ENCODE data around the gene CCDC51.

The CCDC51 gene

DNA sequence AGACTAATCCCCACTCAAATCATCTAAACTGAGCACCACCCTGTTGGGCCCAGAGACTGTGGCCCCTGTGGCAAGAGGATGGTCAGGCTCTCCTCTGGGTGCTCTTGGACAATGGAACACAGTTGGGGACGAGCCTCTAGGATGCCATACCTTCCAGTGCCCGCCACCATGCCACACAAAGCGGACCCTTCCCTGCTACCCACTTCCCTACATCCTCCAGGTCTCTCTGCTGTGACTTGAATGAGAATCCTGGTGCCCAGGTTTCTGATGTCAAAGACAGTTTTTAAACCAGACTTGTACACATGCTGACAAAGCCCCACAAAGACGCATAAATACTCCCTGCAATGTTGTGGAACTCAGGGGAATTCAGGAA, 4.7 kb downstream of the CCDC51 start:
- DNase-seq (ENCODE audit: insufficient read length, low spot score) = no peak
- no peak for FAIRE-seq

DNA sequence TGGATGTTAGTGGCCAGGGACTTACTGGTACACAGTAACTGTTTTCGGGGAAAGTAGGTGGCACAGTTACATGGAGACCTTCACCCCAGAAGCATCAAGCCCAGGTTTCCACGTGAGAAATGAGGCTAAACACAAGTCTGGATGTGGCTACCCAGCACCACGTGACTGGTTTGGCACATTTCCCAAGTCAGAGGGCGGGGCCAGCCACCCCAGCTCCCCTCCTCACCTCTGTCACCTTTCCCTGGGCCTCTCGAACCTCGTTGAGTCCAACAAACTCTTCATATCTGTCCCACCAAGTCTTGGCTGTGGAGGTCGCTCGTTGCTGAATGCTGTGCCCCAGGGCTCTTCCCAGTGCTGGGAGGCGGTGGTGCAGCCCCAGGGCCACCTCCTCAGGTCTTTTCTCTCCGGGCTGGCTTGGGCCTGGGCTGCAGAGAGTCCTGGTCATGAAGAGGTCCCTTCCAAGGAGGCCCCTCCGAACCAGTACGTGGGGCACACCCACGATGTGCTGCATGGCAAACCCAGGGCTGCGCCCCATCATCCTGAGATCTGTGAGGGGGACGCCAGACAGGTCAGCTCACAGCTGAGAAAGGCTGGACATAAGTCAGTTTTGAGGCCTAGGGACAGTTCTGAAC, 5.2 kb downstream of the CCDC51 start:
- FAIRE-seq (no peak), DNase-seq (ENCODE audit: insufficient read length, low spot score) (no peak)

DNA sequence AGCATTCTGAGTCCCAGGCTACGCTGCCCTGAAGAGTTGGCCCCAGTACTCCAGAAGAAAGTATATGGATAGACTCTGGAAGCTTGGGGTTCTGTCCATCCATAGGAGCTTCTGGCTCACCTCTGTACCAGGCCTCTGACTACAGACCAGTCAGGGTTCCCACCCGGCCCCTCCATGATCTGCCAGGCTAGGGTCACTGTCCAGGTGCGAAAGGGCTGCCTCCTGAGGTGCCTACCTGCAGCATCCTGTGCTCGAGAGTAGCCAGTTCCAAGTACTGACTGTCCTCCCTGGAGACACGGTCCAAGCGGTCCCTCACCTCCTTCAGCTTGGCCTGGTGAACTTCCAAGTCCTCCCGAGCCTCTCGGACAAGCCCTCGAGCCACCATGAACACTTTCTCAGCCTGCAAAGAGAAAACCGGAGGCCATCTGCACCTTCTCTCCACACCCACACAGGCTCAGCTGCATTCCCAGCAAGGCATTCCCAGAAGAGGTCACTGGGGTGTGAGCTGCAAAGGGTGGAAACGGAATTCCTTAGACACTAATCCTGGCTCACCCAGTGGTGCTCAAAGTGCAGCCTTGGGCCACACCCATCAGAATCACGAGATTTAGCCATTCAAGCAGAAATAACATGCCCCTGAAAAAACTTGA, 6.3 kb downstream of the CCDC51 start:
- DNase-seq (ENCODE audit: insufficient read length, low spot score) = no peak
- no peak for FAIRE-seq

DNA sequence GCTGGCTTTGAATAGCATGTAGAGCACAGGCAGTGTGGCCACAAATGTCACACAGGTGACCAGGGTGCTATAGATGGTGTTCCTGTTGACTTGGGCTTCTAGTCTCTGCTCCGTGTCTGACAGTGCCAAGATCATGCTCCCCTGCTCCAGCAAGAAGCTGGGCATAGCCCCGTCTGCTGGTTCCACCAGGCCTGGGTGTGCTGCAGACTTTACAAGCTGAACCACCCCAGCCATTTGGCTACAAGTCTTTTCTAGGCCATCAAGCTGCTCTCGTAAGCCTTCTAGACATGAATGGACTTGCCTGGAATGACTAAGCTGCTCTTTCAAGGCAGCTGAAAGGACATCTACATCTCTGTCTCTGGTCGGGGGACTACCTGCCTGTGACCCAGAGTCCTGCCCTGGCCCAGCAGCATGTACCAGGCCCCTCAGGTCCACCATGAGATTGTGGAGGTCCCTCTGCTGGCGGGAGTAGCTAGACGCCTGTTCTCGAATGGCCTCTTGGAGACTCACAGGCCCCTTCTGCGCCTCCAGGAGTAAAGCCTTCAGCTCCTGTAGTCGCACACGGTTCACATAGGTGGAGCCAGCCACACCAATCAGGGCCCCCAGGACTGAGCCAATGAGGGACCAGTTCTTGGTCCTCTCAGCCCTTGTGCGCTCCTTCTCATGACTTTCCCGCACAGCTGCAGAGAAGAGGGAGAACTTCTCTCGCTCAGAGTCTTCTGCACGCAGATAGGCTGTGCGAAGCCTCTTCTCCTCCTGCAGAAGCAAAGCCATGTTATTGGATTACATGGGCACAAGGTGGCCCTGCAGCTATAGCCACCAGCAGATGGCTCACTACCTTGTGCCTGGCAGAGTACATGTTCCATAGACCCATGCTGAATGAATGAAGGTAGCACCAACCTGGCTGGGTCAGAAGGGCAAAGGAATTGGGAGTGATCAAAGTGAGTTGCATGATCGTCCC, 7.2 kb downstream of the CCDC51 start:
- DNase-seq (ENCODE audit: insufficient read length, low spot score) = no peak
- FAIRE-seq = peak; percentile 38

DNA sequence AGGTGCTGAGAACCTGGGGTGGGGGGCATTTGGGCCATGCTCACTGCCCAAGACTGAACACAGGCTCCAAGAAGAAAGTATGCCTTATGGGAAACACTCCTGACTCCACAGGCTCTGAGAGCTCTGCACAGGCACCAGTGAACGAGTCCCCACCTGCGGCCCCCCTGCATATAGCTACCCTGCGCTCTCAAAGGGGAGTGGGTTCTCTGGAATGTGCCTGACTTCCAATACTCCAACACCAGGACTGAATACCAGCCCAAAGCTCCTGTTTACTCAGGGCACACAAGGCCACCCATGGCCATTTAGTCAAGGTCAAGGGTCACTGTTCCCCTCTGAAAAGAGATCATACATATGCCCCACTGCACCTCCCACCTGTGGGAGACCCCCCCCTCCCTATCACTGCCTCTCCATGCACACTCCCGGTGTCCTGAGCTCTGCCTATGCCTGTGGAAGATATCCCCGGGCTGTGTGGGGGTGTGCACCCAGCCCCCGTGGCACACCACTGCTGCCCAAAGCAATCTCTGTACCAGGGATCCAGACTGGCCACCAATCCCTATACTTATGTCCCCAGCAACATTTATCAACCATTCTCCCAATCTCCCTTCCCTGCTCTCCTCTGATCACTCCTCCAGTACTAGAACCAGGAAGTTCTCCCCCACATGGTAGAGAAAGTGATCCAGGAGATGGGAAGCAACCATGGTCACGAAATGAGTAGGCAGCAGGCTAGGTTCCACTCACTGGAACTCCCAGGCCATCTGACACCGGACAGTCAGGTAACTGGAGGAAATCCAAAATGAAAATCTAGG, 8.5 kb downstream of the CCDC51 start:
- no peak for FAIRE-seq

DNA sequence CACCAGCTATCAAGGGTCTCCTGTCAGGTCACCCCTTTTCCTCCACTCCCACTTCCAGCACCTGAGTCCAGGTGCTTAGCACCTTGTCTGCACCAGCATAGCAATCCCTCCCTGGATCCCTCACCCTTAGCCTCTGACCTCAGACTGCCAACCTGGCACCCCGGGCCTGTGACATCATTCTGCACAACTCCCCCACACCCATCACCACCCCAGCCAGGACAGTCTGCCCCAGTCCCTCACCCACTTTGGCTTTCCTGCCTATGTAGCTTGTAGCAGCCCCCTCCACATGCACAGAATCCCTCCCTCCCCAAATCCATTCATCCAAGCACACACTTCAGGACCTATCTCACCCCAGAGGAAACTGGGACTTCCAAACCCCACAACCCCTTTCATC, 9.2 kb downstream of the CCDC51 start:
- DNase-seq (ENCODE audit: insufficient read length, low spot score) = no peak
- FAIRE-seq = no peak

More for the DNA sequence above, 8.5 kb downstream of the CCDC51 start:
- no peak for DNase-seq (ENCODE audit: insufficient read length, low spot score)

DNA sequence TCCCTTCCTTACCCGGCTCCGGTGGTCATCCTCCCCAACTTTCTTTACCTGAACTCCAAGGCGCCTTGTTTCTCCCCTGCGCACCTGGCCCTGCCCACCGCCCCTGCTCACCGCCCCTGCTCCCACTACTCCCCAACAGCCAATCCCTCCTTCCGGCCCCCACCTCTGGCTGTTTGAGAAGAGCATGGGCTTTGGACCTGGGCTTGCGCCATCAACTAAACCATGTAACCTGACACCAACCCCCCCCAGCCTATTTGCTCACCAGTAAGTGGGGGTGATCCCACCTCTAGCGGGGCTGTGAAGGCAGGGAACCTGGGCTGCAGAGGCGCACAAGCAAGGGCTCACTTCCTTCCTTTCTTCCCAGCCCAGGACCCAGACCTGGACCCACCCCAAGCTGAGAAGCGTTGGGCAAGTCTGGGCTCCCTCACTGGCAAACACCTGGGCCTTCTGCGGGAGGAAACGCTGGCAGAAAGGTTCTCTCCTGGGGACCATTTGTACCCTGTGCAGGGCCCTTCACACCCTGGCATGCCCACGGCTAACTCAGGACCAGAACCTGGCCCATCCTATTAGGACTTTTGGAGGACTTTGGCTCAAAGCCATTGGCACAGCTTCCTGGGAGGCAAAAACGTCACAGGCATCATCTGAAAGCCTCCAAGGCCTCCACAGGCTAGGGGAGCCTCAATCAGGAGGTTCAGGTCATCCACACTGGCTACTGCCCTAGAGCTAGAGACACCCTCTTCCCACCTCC, 9.8 kb downstream of the CCDC51 start, which contains the start of gene PLXNB1:
TSS of gene PLXNB1 (minus strand) at position 127 of the 748 bp plus-strand sequence. CDS start 5,475 bp downstream, outside the sequence.
- FAIRE-seq = peak; percentile 58
- peak; percentile 69 for DNase-seq (ENCODE audit: insufficient read length, low spot score)

DNA sequence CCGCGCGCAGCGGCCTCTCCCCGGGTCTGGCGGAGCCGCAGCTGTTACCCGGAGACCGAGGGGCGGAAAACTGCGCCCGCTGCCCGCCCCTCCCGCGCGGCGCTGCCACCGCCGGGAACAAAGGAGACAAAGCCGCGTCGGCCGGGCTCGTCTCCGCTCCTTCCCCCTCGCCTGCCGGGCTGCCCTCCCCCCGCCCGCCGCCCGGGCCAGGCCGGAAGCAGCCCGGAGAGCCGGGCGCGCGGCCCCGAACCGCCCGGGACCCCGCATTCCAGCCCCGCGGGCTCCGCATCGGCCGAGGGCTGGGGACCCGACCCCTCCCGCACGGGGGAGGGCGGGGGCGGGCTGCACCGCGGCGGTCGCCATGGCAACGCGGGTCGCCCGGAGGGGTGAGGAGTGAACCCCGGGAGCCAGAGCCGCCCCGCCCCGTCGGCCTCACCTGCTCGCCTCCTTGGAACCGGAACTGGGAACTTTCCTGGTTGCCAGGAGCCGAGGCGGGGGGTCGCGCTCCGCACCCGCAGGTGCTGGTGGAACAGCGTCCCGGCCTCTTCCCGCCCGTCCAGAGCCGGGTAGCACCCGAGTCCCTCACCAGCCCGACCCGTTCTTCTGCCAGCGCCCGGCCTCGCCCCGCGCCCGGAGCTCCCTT, 10.5 kb downstream of the CCDC51 start:
- DNase-seq (ENCODE audit: insufficient read length, low spot score) = peak; percentile 47

DNA sequence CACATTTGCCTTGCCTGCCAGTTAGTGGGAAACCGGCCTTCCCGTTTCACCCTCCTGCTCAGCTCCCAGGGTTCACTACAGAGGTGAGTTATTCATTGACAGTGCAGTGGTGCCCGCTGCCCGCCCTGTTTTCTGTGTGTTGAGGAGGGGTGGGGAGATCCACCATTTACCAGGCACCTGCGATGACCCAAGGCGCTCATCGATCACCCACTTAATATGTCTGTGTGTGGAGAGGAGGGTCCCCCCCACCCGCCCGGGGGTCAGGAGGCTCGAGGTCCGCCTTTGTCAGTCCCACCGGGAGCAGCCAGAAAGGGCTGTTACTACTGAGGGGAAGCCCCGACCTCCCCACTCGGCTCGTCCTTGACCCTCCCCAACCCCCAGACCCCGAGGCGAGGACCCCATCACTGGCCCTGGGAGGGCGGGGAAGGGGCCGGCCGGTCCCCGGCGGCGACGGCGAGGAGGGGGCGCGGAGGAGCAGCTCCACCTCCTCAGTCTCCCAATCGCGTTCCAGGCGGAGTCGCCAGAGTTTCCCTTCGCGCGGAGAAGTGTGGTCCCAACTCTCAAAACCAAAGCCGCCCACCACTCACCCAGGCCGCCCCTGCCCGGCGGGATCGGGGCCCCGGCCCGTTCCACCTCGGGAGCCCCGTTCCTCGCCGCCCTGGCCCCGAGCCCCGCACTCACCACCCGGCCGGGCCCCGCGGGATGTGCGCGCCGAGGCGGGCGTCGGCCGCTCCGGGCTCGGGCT, 11.2 kb downstream of the CCDC51 start:
- FAIRE-seq (no peak), DNase-seq (ENCODE audit: insufficient read length, low spot score) (peak; percentile 34)

More for the DNA sequence above, 10.5 kb downstream of the CCDC51 start:
- peak; percentile 51 for FAIRE-seq

DNA sequence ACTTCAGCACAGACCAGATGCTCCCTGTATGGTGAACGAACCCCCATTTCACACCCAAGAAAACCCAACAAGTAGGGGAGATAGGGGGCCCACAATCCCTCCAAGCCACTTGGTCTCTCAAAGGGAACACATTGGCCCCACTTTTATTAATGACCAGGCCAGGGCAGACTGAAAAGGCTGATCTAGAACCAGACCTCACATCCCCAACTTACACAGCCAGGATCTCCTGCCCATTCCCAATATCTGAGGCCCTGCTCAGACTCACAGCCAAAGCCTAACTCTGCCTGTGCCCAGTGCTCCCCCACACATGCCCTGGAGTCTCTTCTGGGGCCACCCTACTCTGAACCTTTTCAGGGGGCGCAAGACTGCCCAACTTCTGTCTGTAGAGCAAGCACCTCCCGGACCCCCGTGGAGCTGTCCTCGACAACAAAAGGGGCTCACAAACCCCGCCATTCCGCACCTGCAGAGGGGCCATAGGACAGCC, 11.8 kb downstream of the CCDC51 start:
- FAIRE-seq = no peak
- no peak for DNase-seq (ENCODE audit: insufficient read length, low spot score)

DNA sequence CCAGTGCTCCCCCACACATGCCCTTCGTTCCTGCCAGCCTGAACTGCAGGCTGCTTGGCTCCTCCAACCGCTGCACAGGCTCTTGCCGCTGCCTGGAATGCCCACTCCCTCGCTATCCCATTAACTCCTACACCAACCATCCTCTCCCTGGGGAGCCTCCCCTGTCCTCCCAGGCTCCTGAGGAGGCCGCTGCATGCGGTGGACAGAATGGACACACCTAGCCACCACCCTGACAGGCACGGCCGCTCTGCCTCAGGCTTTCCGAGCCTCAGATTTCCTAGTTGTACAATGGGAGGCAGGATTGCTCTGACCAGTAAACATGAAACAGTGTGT, 12.3 kb downstream of the CCDC51 start:
- peak; percentile 23 for FAIRE-seq
- DNase-seq (ENCODE audit: insufficient read length, low spot score) = no peak

DNA sequence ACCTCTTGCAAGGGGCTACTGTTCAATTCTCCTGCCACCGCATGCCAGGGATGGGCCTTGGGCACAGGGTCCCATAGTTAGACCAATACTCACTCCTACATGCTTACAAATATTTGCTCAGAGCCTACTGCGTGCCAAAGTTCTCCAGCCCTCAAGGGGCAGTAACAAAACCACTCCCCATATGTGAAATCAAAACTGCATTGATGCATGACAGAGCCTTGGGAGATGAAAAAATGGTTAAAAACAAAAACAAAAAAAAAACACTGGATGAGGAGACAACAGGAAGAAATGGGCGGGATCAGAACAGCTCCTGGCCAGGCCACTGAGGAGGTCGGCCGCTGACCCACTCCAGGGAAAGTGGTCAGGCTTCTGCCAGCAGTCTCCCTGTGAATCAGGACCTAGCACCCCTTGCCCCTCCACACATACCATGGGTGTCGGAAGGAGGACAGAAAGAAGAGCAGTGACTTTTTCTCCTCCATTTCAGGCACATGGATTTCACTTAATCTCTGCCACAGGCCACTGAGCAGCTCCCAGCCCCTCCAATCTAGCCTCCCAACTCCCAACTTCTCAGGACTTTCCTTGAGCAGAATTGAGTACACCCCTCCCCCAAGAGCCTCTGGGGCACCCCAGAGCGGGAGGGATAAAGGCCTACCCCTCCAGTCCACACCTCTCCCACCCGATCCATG, 12.8 kb downstream of the CCDC51 start:
- FAIRE-seq = no peak
- DNase-seq (ENCODE audit: insufficient read length, low spot score) = no peak

DNA sequence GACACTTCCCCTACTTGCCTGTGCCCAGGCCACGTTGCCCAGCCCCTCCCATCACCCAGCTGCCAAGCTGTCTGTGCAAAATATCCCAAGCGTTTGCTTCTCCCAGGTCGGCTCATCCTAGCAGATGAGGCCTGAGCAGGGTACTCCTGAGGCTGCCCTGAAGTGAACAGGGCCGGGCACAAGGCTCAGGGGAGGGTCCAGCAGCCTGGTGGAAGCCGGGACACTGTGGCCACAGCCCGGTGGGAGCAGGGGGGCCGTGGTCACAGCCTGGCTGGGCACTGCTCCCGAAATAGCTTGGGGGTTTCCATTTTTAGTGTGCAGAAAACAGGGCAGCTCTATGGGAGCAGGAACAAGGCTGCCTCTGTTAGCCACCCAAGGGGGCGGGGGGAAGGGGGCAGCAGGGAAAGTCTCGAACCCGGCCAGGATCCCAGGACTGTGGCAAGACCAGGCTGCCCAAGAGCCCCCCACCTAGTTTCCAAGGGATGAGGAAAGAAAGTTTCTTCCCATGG, 13.5 kb downstream of the CCDC51 start:
- DNase-seq (ENCODE audit: insufficient read length, low spot score) (no peak), FAIRE-seq (no peak)

DNA sequence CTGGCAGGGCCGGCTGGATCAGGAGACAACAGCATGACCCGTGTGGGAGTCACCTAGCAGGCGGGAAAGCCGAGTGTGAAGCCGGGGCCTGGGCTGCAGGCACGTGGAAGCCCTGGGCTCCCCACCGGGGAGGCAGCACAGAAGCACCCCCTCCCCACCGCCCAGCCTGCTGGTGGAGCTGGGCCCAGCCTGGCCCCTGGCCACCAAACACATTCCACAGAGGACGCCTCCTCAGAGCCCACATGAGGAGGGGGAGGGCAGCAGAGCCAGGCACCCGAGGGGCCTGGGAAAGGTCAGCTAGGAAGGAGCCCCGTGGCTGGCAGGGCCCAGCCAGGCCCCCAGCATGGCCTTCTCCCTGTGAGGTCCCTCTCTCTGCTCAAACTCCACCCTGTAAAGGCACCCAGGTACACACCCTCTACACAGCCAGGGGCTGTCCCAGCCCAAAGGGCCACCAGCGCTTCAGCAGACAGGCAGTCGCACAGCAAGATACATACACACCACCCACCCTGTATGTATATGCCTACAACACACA, 14.6 kb downstream of the CCDC51 start:
- FAIRE-seq (no peak), DNase-seq (ENCODE audit: insufficient read length, low spot score) (no peak)

DNA sequence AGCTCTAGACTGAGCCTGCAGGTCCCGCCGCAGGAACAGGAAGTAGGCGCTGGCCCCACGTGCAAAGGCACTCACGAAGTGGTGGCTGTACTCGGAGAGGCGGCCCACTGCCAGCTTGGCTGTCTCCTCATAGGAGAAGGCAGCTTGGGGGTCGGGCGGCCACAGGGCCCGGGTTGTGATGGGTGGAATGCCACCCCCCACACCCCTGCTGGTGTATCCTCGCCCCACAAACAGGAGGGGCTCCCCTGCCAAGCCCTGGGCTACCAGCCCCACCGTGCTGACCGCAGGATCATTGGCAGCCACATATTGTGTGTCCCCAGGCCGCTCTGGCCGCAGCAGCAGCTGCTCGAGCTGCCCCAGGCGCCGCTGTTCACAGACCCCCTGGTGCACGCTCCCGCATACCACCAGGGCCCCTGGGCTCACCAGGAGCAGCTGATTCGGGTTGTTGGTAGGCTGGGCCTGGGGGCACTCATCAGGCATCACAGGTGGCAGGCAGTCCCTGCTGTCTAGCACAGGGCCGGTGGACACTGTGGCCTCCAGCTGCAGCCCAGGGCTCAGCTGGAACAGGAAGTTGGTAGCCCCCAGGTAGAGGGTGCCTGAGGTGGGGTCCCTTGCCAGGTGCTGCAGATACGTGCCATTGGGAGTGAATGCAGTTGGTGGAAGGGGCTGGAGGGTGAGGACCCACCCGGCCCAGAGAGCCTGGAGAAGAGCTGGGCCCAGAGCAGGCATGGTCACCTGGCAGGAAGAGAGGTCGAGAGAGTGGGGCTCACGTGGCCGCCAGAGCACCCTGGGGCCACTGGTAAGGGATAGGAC, 15.8 kb downstream of the CCDC51 start:
- no peak for FAIRE-seq
- no peak for DNase-seq (ENCODE audit: insufficient read length, low spot score)

DNA sequence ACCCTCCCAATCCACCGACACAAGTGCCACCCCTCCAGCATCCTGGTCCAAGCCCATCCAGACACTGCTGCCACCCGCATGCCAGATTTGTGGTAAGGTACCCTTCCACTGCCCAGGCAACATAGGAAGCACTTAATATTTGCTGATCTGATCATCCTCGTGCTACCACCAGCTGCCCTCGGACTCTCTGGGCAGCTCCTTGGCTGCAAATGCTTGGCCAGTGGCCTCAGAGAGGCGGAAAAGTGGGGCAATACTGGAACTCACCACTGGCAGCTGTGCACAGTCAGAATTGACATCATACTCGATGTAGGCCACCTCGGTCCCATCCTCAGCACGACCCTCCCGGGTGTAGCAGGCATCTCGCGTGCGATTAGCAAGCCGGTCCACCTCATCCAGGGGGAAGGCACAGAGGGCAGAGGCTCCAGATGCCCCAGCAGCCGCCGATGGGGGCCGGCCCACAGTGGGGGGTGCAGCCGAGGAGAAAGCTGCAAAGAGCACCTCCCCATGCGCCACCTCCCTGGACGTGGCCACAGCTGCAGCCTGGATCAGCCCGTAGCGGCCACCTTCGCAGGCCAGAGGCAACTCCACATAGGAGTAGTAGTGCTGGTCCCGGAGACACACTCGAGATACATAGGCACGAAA, 16.6 kb downstream of the CCDC51 start:
- no peak for DNase-seq (ENCODE audit: insufficient read length, low spot score)
- no peak for FAIRE-seq
